Muscle layer of colon (tissue), 2 donors: Measurements from ENCODE around the gene HOXA4.
A peak's percentile ranks its signal among the peaks of the same experiment; 100 is the strongest.

Source experiments
- H3K27ac ChIP-seq: one replicate; pipeline ENCODE4 v1.7.0; 2013; ENCODE audit warnings: low read depth, mild to moderate bottlenecking, low read length, moderate library complexity
- H3K27me3 ChIP-seq, 2 donors: one replicate each; pipeline ENCODE4 v1.7.0; 2013; ENCODE audit warnings: low read length in 2 of 2, mild to moderate bottlenecking in 2 of 2; ENCODE audit not compliant: insufficient read depth in 2 of 2, control insufficient read depth in 1 of 2
- H3K36me3 ChIP-seq: one replicate; pipeline ENCODE4 v1.7.0; 2013; ENCODE audit warnings: mild to moderate bottlenecking, low read length; ENCODE audit not compliant: insufficient read depth
- H3K4me1 ChIP-seq: one replicate; pipeline ENCODE4 v1.7.0; 2013; ENCODE audit warnings: mild to moderate bottlenecking, low read length; ENCODE audit not compliant: insufficient read depth
- H3K4me3 ChIP-seq, 2 donors: one replicate each; pipeline ENCODE4 v1.7.0; 2013; ENCODE audit warnings: low read length in 2 of 2, low read depth in 1 of 2, mild to moderate bottlenecking in 1 of 2, moderate library complexity in 1 of 2
- H3K9ac ChIP-seq: one replicate; pipeline ENCODE4 v1.7.0; 2013; ENCODE audit warnings: low read length
- H3K9me3 ChIP-seq: one replicate; pipeline ENCODE4 v1.7.0; 2013; ENCODE audit warnings: mild to moderate bottlenecking, low read length
- donor health status: abdominal sarcoma.
- donor health status: Adenocarcinoma of cecum.

HOXA4 gene

GRCh38 chr7:27154901-27155815, 24.6 kb upstream of the HOXA4 start:
- Histone ChIP-seq H3K4me3 (peak overlapping the region; percentile 82 to 96), H3K9me3 (no peaks in the 10 kb centered on the region), H3K9ac (peak overlapping the region; percentile 49), H3K27me3 (peaks cover 0 to 22% of the 10 kb centered on the region in 2 donors), H3K4me1 (peaks cover 33% of the 10 kb centered on the region), H3K27ac (peak overlapping the region; percentile 98), H3K36me3 (no peaks in the 10 kb centered on the region)

GRCh38 chr7:27154369-27154768, 23.8 kb upstream of the HOXA4 start:
- Histone ChIP-seq H3K36me3 (no peaks in the 10 kb centered on the region), H3K9me3 (no peaks in the 10 kb centered on the region), H3K27ac (no peak overlapping the region), H3K9ac (peak overlapping the region; percentile 13), H3K4me3 (peak overlapping the region in 1 of 2 donors; percentile 96), H3K4me1 (peaks cover 38% of the 10 kb centered on the region), H3K27me3 (peaks cover 0 to 24% of the 10 kb centered on the region in 2 donors)

DNA sequence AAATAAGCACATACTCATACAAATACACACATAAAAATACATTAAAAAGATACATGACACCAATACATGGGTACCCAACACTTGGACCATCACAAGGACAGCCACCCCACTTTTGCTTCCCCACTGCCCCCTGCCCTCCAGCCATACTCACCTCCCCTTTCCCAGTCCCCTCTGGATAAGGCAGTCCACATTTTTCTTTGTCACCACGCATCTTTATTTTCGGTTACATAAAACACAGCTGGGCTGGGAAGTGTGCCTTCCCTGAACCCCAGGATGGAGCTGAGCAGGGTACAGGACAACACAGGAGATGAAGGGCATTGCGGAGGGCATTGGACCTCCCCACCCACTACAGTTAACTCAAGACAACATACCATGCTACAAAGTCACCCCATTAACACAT, 23.0 kb upstream of the HOXA4 start:
- Histone ChIP-seq H3K9me3 (no peaks in the 10 kb centered on the region), H3K9ac (no peak overlapping the region), H3K36me3 (no peaks in the 10 kb centered on the region), H3K4me1 (peaks cover 44% of the 10 kb centered on the region), H3K27ac (peak overlapping the region; percentile 32), H3K27me3 (peaks cover 0 to 24% of the 10 kb centered on the region in 2 donors), H3K4me3 (no peak overlapping the region)

GRCh38 chr7:27152816-27153442, 22.4 kb upstream of the HOXA4 start:
- Histone ChIP-seq H3K27ac (peak overlapping the region; percentile 86), H3K9me3 (no peaks in the 10 kb centered on the region), H3K4me1 (peaks cover 44% of the 10 kb centered on the region), H3K4me3 (peak overlapping the region; percentile 85 to 92), H3K9ac (peak overlapping the region; percentile 80), H3K36me3 (no peaks in the 10 kb centered on the region), H3K27me3 (peaks cover 0 to 24% of the 10 kb centered on the region in 2 donors)

- no peaks in the 10 kb centered on the region for H3K36me3 ChIP-seq
- H3K9ac ChIP-seq, result peak within 1 kb of the TSS; percentile 80
- peak within 1 kb of the TSS; percentile 85 to 92 for H3K4me3 ChIP-seq
- peaks cover 0 to 24% of the 10 kb centered on the region in 2 donors for H3K27me3 ChIP-seq
- peak within 1 kb of the TSS; percentile 95 for H3K27ac ChIP-seq
- peaks cover 45% of the 10 kb centered on the region for H3K4me1 ChIP-seq
- H3K9me3 ChIP-seq, result no peaks in the 10 kb centered on the region
These were observed 21.6 kb upstream of the HOXA4 start, which contains the start of gene HOXA3 for GRCh38 chr7:27151931-27152815. HOXA3 (minus strand) TSS chr7:27152583; CDS start chr7:27110640, 41,943 bp downstream.

DNA sequence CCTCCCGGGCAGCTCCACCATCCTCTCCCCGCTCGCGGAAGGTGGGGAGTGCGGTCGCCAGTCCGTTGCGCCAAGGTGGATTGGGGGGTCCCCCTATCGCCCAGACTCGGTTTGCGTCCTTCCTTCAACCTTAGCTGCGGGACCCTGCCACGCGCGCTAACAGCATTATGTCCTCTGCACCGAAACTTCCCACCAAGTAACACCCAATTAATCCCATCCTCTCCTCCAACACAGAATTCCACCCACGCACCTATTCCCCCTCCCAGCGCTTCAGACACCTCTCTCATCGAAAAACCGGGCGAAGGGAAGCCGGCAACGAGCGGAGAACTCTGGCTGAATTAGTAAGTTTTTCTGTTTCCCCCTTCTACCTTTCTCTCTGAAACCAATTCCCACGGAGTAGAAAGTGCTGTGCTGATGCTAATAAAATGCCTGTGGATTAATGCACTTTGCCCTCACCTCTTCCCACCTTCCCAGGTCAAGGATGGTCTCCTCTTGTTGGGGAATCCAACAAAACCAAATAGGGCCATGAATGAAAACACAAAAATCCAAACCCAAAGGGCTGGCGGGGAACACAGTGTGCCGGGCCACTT, 20.9 kb upstream of the HOXA4 start:
- Histone ChIP-seq H3K4me3 (peak overlapping the region; percentile 85 to 92), H3K27ac (peak overlapping the region; percentile 95), H3K9ac (peak overlapping the region; percentile 80), H3K36me3 (no peaks in the 10 kb centered on the region), H3K27me3 (peaks cover 0 to 24% of the 10 kb centered on the region in 2 donors), H3K4me1 (peaks cover 48% of the 10 kb centered on the region), H3K9me3 (no peaks in the 10 kb centered on the region)

DNA sequence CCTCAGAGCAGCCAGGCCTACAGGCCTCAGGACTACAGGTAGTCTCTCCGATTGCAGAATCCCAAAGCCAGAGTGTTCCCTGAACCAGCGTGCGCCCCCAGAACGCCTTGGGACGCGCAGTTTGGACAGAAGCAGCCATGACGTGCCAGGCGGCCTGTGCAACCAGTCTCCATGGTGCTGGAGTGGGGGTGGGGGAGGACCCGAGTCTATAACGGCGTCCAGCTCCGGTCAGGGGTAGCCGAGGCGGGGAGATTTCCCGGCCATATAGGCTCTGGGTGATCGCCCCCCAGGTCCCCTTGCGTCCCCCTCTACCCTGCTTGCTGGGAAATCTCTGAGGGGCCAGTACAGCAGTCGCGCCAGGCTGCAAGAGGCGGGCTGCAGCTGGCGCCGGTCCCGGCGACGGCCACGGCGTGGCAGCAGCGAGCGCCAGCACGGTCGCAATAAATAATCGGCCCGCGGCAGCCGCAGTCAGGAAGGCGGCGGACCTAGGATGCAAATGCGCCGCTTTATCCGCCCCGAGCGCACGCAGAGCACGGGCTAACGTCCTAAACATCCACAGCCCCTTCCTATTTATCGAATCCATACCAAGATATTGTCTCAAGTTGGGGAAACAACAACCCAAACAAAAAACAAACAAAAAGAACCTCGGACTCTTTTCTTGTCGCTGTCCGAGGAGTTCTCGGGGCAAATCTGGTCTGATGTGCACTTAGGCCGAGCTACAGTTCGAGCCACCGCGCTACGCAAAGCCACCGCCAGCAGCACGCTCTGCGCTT, 20.2 kb upstream of the HOXA4 start:
- H3K4me1 ChIP-seq, result peaks cover 50% of the 10 kb centered on the region
- no peaks in the 10 kb centered on the region for H3K36me3 ChIP-seq
- peak overlapping the region; percentile 80 for H3K9ac ChIP-seq
- no peaks in the 10 kb centered on the region for H3K9me3 ChIP-seq
- H3K27me3 ChIP-seq, result peaks cover 0 to 20% of the 10 kb centered on the region in 2 donors
- peak overlapping the region; percentile 85 to 92 for H3K4me3 ChIP-seq
- peak overlapping the region; percentile 95 for H3K27ac ChIP-seq

- peak overlapping the region; percentile 95 for H3K27ac ChIP-seq
- H3K36me3 ChIP-seq, result peaks cover 6% of the 10 kb centered on the region
- H3K4me1 ChIP-seq, result peaks cover 44% of the 10 kb centered on the region
- peak overlapping the region; percentile 79 for H3K9ac ChIP-seq
- peak overlapping the region; percentile 85 to 92 for H3K4me3 ChIP-seq
- peaks cover 0 to 12% of the 10 kb centered on the region in 2 donors for H3K27me3 ChIP-seq
- H3K9me3 ChIP-seq, result no peaks in the 10 kb centered on the region
These were observed 19.4 kb upstream of the HOXA4 start for GRCh38 chr7:27149842-27150567.

DNA sequence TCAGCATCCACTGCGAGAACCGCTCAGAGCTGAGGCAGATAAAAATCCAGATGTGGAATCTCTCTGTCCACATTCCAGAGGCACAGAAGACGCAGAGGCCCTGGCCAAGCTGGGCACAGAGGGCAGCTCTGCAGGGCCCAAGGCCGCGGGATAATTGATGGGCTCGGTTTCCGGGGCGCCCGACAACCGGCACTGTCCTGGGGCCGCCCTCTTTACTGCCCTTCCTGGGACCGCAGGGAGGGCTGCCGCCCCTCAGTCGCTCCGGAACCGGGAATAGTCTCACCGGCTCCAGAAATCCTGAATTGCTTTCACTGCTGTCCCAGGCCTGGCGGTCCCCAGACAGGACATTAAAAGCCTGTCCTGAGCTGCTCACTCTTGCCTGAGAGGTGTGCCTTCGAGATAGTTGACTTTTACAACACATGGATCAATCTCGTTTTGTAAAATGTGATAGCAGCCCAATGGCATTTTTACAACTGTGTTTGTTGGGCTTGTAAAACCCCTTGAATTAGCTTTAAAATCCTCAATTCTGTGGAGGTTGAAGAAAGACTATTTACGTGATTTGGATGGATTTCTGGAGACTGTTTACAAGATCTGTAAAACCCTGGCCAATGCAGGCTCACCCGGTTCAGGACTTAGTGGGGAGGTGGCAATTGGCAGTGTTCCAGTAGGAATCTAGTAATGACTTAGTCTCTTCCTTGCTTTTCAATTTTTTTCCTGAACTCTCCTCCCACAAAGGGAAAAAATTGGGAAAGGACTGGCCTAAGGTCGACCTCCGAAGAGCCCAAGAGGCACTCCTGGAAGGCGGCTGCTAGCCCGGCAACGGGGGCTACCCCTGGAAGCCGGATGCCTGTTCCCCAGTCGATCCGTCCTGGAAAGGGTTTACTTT, 18.4 kb upstream of the HOXA4 start:
- H3K27me3 ChIP-seq, result peaks cover 0 to 11% of the 10 kb centered on the region in 2 donors

More for the DNA sequence above, 18.4 kb upstream of the HOXA4 start:
- Histone ChIP-seq H3K9me3 (no peaks in the 10 kb centered on the region), H3K27ac (peak overlapping the region; percentile 95), H3K4me3 (peak overlapping the region; percentile 50 to 92), H3K36me3 (peaks cover 16% of the 10 kb centered on the region), H3K4me1 (peaks cover 42% of the 10 kb centered on the region), H3K9ac (peak overlapping the region; percentile 79)
